Measurements from ENCODE around the gene AKR1C2. TPM values are rescaled to one million over a fixed set of nuclear protein-coding genes. Genes with fewer than 3 reads are reported as not detected.
"Not testable (repeated sequence)": the region's sequence is repeated elsewhere in the genome, so short reads cannot be mapped to it uniquely, and the experiment has no call there.

AKR1C2 gene
- total RNA-seq, 1 donor from 2014 or later: not detected

GRCh38 chr10:4961558-4961957, 42.1 kb downstream of the AKR1C2 start:
- intact Hi-C loops (cut with micrococcal nuclease): not testable (repeated sequence)

- intact Hi-C loops (cut with micrococcal nuclease): not testable (repeated sequence)
Measured at GRCh38 chr10:4956955-4957645, 46.6 kb downstream of the AKR1C2 start.

DNA sequence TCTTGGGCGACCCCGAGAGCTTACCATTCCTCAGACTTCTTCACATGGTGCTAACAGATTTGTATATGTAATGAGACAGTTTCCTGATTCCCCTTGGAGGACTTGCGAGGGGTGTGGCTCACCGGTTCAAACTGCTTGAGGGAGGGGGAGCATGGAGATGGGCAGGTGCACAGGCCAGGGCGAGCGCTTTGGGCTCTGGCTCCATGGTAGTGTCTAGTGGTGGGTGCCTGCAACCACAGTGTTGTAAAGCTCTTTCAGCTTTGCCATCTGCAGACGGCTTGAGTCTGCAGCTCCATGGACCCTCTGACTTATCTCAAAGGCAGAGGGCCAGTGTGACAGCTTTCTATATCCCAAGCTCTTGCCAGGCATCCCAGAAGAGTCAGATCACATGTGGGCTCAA, 47.6 kb downstream of the AKR1C2 start:
- intact Hi-C loops (cut with micrococcal nuclease): not testable (repeated sequence)

DNA sequence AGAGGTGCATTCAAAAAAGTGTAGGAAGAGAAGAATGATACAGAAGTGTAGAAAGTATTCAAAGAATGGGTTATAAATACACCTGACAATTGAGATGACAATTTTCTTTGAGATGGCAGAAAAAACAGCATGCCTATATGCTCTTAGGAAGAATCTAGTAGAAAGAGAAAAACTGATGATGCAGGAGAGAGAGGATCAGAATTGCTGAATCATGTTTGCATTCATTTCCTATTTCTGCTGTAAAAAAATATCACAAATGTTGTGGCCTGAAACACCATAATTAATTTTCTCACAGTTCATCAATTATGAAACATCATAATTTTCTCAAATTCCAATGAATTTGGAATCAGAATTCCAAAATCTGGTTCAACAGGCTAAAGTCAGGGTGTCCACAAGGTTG, 50.3 kb downstream of the AKR1C2 start:
- intact Hi-C loops (cut with micrococcal nuclease): no loop called here

DNA sequence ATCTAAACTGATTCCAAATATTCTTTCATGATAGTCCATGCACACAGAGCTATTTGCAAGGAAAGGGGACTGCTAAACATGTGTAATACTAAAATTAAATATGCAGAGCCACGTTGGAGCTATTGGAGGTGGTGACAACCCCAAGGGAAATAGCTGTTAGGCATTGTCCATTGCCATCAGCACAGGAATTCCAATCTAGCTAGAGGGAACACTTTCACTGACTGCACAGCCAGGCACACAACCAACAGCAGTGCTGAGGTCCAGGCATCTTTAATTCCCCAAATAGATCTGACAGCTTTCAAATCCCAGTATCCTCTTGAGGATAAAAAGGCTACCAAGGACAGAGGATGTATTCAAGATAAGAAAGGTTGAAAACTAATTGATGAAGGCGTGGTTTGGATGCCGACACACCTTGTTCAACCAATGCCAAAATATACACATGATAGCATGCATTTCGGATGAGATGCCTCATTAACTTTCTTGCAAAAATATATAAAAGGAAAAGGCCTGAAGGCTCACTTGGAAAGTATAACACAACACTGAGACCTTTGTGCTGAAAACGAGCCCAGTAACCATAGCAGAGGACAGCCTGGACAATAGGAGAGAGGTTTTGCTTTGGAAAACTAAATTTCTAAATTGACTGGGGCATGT, 52.0 kb downstream of the AKR1C2 start:
- intact Hi-C loops (cut with micrococcal nuclease): not testable (repeated sequence)

DNA sequence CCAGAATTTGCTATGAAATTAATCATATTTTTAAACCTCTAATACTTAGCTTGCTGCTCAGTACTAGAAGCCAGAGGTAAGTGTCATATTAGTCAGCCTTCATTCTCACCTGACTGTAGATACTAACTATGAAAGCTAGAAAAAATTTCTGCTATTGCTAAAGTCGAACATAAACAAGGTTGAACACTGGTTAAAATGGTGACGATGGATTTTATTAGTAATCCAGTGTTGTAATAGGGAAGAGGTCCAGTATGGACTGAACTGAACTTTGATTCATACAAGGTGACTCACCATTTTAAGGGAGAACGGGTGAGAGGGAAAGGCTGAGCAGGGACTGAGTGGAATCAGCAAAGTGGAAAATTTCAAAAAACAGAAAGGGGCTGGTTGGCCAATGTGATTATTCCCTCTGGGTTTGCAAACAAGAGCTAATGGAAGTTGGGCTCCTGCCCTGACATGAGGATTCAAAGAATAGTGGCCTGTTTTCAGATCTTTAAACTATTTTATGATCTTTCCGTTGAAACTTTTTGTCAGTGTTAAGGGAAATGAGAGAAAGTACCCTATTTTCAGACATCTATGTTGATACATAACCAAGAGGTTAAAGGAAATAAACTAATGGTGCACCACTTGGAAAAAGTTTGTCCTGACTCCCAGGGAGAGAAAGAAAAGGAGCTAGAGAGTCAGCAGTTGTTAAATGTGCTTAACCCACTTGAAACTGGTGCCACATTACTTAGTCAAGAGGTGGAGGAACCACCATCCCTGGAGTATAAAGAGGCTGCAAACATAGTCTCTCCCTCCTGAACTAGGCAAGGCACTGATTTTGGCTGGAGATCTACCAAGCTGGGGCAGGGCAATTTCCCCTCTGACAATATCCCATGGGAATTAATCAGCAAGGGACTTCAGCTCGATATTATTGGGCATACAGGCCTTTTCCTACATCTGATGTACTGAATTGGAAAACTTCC, 55.7 kb downstream of the AKR1C2 start:
- intact Hi-C loops (cut with micrococcal nuclease): no loop called here

DNA sequence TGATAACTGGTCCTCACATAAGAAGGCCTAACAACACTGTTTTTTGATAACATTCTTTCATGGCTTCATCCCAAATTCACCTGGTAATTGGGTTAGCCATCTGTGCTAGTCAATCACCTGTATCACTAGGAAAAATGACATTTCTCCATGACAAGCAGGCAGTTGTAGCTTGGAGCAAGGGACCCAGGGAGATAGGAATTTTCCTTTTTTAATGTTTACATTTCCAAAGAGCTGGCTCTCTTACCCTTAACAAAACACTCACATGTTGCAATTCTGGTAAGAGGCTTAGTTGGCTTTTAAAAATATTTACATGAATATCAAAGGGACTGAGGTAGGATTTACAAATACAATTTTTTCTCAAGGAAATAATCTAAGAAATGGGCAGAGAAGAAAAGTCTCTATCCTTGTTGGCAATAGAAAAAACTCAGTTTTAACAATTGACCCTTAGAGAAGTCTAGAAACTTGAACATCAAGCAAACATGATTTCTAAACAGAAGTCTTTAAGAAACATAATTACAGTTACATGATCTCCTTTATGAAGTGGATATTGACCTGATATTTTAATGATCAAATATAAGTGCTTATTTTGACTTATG, 56.5 kb downstream of the AKR1C2 start:
- intact Hi-C loops (cut with micrococcal nuclease): no loop called here

DNA sequence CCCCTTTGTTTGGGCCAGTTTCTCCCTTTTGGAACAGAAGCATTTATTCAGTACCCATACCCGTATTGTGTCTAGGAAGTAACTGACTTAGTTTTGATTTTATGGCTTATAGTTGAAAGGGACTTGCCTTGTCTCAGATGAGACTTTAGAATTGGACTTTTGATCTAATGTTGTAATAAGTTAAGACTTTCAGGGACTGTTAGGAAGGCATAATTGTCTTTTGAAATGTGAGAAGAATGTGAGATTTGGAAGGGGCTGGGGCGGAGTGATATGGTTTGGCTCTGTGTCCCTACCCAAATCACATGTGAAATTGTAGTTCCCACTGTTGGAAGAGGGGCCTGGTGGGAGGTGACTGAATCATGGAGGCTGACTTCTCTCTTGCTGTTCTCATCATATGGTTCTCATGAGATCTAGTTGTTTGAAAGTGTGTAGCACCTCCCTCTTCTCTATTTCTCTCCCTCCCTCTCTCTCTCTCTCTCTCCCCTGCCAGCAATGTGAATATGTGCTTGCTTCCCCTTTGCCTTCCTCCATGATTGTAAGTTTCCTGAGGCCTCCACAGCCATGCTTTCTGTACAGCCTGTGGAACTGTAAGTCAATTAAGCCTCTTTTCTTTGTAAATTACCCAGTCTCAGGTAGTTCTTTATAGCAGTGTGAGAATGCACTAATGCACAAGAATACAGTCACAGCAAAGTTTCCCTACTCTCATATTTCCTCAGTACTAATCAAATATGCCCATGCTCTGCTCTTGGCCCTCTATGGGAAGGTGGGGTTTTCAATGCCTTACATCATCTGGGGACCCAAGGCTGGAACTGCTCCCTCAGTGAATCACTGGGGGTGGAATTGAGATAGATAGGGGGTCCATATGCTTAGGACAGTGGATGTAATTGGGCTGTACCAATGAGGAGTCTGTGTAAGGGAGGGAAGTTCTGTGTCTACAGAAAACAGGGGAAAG, 57.6 kb downstream of the AKR1C2 start:
- intact Hi-C loops (cut with micrococcal nuclease): no loop called here

DNA sequence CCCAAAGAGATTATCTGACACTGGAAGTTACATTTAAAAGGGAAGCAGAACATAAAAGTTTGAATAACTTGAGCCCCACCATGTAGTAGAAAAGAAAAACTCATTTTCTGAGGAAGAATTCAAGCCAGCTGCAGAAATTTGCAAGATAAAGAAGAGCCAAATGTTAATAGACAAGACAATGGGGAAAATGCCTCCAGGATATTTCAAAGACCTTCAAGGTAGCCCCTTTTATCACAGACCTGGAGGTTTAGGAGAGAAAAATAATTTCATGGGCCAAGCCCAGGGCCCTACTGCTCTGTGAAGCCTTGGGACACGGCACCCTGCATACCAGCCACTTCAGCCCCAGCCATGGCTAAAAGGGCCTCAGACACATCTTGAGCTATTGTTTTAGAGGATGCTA, 58.8 kb downstream of the AKR1C2 start:
- intact Hi-C loops (cut with micrococcal nuclease): no loop called here

GRCh38 chr10:4943821-4944220, 59.8 kb downstream of the AKR1C2 start:
- intact Hi-C loops (cut with micrococcal nuclease): no loop called here

DNA sequence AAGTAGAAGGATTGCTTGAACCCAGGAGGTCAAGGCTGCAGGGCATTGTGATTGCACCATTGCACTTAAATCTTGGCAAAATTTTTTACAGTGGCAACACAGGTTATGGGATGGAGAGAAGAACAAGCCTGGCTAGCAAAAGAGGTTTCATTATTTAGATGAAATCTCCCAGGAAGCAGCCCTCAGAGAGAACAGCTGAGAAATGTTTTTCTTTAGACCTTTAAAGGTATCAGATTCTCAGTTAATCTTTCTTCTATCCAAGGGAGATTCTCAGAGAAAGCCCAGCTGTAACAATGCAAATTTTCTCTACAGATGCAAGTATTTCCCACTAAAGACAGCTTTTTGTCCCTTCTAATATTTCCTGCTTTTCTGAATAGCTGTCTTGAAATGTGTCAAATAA, 60.2 kb downstream of the AKR1C2 start:
- intact Hi-C loops (cut with micrococcal nuclease): not testable (repeated sequence)

- intact Hi-C loops (cut with micrococcal nuclease): not testable (repeated sequence)
Measured at GRCh38 chr10:4942931-4943330, 60.7 kb downstream of the AKR1C2 start.

DNA sequence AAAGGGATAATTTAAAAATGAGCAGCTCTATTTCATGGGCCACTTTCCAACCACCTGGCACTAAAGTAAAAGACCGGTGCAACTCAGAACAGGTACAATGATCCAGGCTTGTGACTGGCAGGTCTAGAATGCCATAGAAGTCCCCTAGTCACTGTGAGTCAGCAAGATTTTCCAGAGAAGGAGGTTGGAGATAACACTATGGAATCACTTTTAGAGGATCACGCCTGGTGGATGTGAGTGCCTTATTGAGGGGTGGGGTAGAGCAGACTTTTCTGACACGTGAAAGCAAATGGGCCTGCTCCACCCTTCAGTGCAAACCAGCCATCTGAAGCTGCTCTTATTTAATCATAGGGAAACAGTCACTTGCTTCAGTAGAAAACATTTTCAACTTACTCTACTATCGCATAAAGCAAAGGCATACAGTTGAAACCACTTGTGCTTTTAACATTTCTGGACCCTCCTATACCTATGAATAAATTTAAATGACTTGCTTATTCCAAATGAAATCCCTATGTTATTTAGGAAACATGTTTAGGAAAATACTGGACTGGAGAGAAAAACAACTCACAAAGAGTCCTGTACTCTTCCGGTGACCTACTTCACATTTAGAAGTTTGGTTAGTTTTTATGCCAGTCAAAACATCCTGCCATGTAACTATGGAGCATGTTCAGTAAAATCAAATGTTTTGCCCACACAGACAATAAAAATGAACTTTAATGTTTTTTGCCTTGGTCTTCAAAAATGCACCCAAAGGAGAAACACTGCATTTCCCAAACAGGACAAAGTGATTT, 61.9 kb downstream of the AKR1C2 start:
- intact Hi-C loops (cut with micrococcal nuclease): no loop called here

- intact Hi-C loops (cut with micrococcal nuclease): not testable (repeated sequence)
Measured at GRCh38 chr10:4940909-4941308, 62.7 kb downstream of the AKR1C2 start.

GRCh38 chr10:4940073-4940428, 63.6 kb downstream of the AKR1C2 start:
- intact Hi-C loops (cut with micrococcal nuclease): not testable (repeated sequence)

DNA sequence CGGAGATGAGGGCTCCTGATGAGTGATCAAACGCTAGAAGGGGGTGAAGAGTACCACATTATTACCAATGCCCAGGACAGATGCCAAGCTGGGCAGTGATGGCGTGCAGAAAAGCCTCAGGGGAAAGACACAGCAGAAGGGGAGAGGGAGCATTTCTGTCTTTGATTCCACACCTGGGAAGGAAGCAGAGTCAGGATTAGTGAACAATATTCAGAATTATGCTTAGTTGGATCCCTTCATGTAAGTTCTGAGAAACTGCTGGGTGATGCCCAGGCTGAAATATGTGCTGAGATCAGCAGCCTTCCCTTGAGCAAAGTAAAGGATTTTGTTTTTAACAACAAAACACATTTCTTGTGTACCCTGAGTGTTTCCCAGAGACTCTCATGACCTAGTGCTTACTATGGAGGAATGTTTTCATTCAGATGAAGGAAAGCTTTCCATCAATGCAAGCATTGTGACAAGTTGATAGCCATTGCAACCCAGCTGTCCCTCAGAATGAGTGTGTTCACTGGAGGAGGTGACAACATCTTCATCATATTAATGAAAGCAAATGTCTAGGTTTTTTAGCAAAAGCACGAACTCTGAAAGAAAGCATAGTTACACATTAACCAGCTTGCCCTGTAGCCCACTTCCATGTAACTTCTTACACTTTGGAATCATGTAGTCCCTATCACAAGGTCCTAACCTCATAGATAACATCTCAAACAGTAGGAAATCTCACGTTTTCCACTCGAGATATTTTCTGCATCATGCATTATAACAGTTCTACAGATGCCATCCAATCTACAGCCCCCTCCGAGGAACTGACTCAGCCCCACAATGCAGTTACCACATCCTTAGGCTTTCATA, 64.2 kb downstream of the AKR1C2 start:
- intact Hi-C loops (cut with micrococcal nuclease): no loop called here

All from T-helper 2 cell treated with Interferon-gamma antibody and Interleukin-4, amounts not matched to agents 100 ng/mL and 5 ng/mL, for 36 hours (primary cell).